OCI-LY7 (cell line): ENCODE measurements around the gene RPL26.

Experiments
- CTCF ChIP-seq: fragments of 200-600 bp; sonication (generic); conservative IDR thresholded peaks from 2 replicates; pipeline ENCODE4 v1.5.1; 2014; ENCODE audit warnings: mild to moderate bottlenecking, antibody characterized with exemption, low read length, moderate library complexity, mixed read lengths
- EZH2phosphoT487 ChIP-seq: fragments of 200-600 bp; sonication (generic); IDR thresholded peaks from 2 replicates; pipeline ENCODE4 v1.6.1; 2018; ENCODE audit warnings: low read depth, borderline replicate concordance, mild to moderate bottlenecking, mixed run types, antibody characterized with exemption, low read length, moderate library complexity, mixed read lengths

DNA sequence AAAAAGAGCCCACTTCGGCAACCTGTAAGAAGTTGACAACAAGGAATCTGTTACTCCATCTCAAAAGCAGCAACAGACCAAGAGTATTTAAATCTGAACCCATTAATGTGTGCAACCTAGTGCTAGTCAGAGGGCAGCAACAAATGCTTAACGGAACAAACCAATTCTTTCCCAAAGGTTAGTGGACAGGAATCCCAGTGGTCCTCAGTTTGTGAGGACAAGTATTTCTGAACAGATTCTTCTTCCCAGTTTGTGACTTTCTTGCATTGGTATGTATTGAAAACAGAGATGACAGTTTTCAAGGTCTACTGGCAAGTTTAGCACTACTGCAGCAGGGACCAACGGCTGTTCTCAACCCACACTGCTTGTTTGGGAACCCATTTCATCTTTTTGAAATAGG lies 2.9 kb downstream of the RPL26 start:
- TF ChIP-seq CTCF (no peak), EZH2phosphoT487 (no peak)
